HG03460 (cell line): ENCODE measurements around the gene GSTO2.

Source experiments
- ATAC-seq: cut with Tn5 transposase; IDR thresholded peaks from one replicate; pipeline ENCODE4 v1.9.1; 2021; ENCODE audit not compliant: unreplicated experiment

Gene GSTO2

DNA sequence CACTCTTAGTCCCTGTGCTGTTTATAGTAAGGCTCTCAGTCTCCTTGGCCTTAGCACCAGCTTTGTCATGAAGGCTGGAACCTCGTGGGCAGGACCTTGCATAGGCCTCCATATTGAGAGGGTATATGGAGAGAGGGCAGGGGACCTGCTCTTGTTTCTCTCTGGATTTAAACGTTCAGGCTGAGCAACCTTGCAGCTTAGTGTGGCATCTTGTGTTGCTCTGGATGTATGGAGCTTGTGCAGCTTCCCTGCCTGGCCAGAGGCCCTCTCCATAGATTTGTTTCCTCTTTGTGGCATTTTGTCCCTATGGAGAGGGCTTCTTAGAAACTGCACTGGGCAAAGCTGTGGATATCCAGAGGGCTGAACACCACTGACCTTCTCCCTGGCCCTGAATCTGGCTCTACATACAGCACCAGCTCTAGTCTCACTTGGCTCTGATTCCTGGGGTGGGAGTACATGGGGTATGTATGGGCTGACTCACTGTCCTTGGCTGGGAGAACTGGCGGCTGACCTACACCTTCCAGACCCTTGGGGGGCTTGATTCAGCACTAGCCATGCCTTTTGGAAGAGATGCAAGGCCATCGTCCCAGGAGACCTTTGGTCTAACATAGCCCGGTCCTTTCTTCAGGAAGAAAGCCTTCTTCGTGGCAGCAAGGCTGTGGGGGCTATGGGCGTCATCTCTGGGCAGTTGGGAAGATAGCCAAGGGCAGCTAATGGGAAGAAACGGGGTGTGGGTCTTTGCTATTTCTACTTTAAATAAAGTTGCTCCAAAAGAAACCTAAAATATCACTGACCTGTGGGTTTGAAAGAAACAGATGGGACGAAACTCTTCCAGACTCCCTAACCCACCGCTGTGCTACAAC, 38.8 kb downstream of the GSTO2 start:
- ATAC-seq, result no peak

GRCh38 chr10:104308439-104308903, 39.5 kb downstream of the GSTO2 start:
- ATAC-seq, result peak; percentile 71

DNA sequence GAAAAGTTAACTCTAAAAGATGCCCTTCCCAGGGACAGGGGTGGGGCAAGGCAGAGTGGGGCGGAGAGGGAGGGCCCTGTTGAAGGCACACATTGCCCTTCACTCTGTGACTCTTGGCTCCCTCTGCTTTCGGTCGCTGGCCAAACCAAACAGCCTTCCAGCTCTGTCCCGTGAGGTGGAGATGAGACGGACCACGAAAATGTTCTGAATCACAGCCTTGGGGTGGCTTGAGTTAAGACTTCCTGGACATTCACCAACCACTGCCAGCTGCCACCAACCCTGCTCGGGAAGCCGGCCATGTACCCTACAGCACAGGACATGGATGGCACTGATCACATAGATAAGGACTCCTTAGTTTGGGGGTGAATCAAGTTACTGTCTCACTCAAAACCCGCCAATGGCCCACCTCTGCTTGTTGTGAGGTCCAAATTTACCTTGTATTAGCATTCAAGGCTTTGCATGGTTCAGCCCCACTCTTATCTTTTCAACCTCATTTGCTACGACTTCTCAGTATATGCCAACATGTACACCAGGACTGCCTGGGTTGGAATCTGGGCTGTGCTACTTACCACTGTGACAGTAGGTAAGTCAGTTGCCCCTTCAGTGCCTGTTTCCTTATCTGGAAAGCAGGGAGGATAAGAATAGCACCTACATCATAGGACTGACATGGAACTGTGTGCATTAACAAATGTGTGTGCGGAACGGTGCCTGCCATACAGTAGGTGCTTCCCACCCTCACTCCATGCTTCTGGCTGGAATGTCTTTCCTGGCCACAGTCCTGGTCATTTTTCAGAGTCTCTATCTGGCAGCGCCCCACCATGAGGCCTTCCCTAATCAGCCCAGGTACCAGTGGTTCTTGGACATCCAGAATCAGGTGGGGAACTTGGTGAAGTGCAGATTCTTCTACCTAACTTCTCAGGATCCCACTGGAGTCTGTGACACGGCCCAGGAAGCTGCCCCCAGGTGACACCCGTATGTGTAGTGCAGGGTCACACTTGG, 41.3 kb downstream of the GSTO2 start:
- ATAC-seq, result no peak

- ATAC-seq, result no peak
Observed at GRCh38 chr10:104311184-104311720, 42.3 kb downstream of the GSTO2 start.

- ATAC-seq, result no peak
Observed at GRCh38 chr10:104314591-104315485, 45.9 kb downstream of the GSTO2 start.

- no peak for ATAC-seq
Observed at GRCh38 chr10:104315486-104315921, 46.5 kb downstream of the GSTO2 start.

DNA sequence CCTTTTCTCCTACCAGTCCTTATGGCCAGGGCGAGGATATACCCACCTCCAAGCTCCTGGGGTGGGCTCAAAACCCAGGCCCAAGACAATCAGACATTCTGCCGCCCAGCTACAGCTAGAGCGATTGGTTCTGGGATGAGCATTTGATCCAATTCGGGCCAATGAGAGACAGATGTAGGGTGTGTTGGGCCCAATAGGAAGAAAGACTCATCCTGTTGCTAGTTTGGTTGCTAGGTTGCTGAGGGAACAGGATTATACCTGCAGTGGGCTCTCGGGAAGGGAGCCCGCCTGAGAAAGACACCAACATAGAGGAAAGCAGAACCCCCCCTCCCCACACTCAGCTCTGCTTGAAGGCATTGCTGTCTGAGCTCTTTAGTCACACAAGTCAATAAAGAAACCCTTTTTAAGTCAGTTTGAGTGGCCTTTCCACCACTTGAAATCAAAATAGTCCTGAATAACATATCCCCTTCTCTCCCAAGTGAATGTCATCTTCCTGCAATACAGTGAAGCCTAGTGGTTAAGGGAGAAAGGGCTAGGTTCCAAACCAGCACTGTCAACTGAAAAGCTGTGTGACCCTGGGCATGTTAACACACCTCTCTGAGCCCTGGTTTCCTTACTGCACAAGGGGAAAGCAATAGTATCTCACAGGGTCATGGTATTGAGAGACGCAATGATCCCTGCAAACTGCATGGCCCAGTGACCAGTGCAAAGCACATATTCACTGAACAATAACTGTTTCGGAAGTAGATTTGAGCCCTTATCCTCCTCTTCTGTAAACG, 47.5 kb downstream of the GSTO2 start:
- ATAC-seq, result no peak

DNA sequence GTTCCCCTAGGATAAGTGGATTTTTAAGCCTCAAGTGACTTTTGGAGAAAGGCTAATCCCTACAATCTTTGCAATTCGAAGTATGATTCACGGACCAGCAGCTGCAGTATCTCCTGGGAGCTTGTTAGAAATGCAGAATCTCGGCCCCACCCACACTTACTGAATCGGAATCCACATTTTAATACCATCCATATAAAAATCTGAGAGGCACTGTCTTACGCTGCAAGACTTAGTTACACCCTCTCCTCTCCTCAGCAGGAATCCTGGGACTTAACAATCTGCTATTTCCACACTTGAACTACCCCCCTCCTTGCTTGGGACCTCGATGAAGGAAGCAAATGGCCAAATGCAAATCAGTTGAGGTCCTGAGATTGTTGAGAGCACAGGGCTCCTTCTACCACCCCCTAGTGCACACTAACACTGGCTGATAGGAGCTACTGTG, 48.3 kb downstream of the GSTO2 start:
- ATAC-seq, result no peak

- ATAC-seq, result peak; percentile 42
Observed at GRCh38 chr10:104317726-104318299, 48.8 kb downstream of the GSTO2 start.

GRCh38 chr10:104318326-104318725, 49.3 kb downstream of the GSTO2 start:
- no peak for ATAC-seq

- ATAC-seq, result no peak
Observed at GRCh38 chr10:104318810-104319741, 50.1 kb downstream of the GSTO2 start.

GRCh38 chr10:104321226-104321625, 52.2 kb downstream of the GSTO2 start:
- no peak for ATAC-seq

DNA sequence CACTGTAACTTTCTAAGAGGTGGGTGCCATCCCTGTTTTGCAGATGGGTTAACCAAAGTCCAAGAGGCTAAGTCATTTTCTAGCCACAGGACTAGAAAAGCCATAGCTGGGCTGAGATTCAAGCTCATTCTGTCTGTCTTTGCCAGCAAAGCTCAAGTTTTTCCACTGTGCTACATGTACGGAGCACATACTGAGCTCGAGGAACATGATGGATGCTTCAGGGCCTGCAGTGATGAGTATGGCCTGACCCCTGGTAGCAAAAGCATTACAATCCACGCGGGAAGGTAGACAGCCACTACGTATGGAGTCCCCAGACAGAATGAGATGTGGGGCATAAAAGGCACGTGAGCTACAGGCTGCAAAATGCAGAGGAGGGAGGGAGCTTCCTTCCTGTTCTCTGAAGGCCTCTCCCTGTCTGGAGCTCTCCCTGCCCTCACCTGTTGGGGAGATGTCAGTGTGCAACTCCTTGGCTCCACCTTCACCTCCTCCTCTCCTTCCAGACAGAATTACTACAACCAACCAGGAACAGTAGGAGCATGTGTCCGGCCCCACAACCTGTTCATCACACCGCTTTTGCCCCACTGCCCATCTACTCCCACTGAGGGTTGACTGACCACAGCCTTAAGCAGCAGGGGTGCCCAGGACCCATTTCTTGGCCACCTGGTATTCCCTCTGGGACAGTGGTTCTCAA, 52.9 kb downstream of the GSTO2 start:
- no peak for ATAC-seq

DNA sequence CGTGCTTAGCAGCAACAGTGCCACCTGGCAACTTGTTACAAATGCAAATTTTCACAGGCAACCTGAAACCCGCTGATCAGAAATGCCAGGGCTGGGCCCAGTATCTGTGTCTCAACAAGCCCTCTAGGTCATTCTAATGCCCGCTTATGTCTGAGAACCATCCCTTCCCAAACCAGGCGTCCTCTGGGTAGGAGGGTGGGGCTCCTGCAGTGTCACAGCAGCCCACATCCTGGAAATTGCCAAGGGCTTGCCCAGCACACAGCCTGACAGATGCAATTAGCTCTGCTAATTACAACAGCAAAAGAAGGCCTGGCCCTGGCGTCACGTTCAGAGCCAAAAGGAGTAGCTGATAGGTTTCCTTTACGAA, 53.4 kb downstream of the GSTO2 start:
- ATAC-seq, result peak; percentile 36

- no peak for ATAC-seq
Observed at GRCh38 chr10:104323085-104323484, 54.1 kb downstream of the GSTO2 start.

GRCh38 chr10:104323760-104324201, 54.8 kb downstream of the GSTO2 start:
- ATAC-seq, result no peak

DNA sequence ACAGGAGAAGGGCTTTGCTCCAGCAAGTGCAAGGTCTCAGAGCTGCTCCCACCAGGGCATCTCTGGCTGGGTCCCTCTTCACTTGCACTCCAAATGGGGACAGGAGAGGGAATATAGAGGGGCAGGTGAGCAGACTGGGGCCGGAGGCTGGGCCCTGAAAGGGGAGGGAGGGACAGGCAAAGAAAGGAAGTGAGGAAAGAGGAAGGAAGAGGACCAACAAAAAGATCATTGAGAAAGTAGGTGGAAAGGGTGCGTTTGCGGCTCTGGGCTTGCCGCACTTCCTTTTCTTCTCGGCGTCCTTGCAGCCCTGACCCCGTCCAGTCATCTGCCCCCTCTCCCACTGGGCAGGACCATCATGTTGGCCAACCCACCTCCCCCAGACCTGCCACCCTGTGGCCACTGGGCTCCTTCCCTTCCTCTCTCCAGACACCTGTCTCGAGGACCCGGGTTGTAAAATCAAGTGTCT, 55.3 kb downstream of the GSTO2 start:
- no peak for ATAC-seq
